Breast epithelium (tissue), 3 donors: ENCODE results near the gene CCDC47.

Experiments used
- POLR2A ChIP-seq: fragments of 450-650 bp; IDR thresholded peaks from one replicate; pipeline ENCODE4 v1.6.1; 2016; ENCODE audit warnings: antibody characterized with exemption, mild to moderate bottlenecking, moderate library complexity
- POLR2AphosphoS5 ChIP-seq, 3 donors: sonication (generic); formaldehyde crosslinking; IDR thresholded peaks; one replicate each; pipeline ENCODE4 v1.6.1; 2017; ENCODE audit warnings: antibody characterized with exemption in 3 of 3
- TF ChIP-seq, protein P1 (sequence below), 3 donors: fragments of 450-650 bp; IDR thresholded peaks; one replicate each; pipeline ENCODE4 v1.5.1; 2016 to 2017; ENCODE audit warnings: antibody characterized with exemption in 3 of 3, mild to moderate bottlenecking in 3 of 3, moderate library complexity in 3 of 3

- TF ChIP-seq, protein P1, sequence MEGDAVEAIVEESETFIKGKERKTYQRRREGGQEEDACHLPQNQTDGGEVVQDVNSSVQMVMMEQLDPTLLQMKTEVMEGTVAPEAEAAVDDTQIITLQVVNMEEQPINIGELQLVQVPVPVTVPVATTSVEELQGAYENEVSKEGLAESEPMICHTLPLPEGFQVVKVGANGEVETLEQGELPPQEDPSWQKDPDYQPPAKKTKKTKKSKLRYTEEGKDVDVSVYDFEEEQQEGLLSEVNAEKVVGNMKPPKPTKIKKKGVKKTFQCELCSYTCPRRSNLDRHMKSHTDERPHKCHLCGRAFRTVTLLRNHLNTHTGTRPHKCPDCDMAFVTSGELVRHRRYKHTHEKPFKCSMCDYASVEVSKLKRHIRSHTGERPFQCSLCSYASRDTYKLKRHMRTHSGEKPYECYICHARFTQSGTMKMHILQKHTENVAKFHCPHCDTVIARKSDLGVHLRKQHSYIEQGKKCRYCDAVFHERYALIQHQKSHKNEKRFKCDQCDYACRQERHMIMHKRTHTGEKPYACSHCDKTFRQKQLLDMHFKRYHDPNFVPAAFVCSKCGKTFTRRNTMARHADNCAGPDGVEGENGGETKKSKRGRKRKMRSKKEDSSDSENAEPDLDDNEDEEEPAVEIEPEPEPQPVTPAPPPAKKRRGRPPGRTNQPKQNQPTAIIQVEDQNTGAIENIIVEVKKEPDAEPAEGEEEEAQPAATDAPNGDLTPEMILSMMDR (IDR thresholded peaks at IDR 0.05), result peak in 1 of 3 donors; percentile 10
- TF ChIP-seq POLR2A (peak; percentile 81), POLR2AphosphoS5 (IDR thresholded peaks at IDR 0.05) (peak; percentile 46 to 74 (median 55))
Observed at GRCh38 chr17:63741408-63742173, 31.8 kb downstream of the CCDC47 start, which contains the start of gene STRADA.
